GM19023 (cell line): ENCODE results near the gene TMC8.

ENCODE experiments used
- ATAC-seq: cut with Tn5 transposase; IDR thresholded peaks from one replicate; pipeline ENCODE4 v1.9.1; 2021; ENCODE audit warnings: mild to moderate bottlenecking, moderate library complexity; ENCODE audit not compliant: unreplicated experiment

The TMC8 gene

DNA sequence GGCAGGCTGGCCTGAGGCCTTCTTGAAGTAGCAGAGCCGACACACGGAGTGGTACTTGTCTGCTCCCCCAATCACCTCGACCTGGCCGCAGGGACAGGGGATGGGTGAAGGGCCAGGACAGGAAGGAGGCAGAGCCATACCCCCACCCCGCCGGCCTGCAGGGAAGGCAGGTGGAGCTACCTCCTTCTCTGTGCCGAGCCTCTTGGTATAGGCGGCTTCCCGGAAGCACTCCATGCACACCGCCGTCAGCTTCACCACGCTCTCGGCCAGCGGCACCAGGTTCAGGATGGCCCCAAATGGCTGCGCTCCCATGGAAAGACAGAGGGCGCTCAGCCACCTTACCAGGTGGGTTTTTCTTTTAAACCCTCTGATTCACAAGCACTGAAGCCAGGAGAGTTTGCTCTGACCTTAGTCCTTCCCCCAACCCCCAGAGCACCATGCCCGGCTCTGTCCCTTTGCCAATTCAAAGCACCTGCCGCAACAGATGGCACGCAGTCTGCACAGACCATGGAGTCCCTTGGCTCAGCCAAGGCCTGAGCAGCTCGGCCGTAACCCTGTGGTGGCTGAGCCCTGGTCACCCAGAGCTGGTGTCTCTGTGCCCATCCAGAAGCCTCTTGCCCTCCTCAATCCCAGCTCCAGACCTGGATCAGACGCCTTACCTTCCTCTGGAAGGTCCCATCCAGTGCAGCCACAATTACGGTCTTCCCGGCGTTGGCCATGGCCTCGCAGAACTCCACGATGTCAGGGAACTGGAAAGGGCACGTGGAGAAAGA lies 44.5 kb downstream of the TMC8 start:
- ATAC-seq, result no peak

DNA sequence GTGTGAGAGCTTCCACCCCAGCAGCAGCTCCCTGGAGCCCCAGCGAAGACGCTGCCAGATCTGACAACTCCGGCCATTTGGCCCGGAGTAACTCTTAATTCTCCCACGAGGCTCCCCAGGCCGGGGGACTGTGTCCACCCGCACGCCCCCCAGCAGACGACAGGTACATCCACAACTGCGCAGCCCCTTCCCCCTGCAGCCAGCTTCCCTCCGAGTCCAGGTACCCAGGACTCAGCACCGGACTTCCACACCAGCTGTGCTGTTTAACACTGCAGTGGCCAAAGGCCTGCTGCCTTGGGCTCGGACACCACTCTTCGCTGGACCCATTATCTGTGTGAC lies 45.0 kb downstream of the TMC8 start:
- no peak for ATAC-seq

GRCh38 chr17:78176548-78177025 lies 46.0 kb downstream of the TMC8 start:
- ATAC-seq, result no peak

DNA sequence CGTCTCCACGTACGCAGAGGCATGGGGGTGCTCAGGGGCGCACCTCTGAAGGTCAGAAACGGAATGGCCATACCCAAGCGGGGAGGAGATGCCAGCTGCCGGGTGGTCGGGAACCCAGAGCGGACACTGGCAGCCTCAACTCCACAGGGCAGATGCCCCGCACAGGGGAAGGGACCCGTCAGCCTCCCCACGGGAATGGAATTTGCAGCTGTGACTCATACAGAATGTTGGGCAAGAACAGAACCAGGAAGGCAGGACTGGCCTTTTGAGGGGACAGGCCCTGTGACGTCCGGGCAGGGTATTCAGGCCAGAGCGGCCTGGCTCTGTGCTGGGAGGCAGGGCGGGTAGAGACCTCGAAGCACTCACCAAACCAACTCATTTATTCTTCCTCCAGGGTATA lies 48.8 kb downstream of the TMC8 start:
- no peak for ATAC-seq

GRCh38 chr17:78180083-78180482 lies 49.5 kb downstream of the TMC8 start:
- ATAC-seq, result no peak

- ATAC-seq, result no peak
Observed at GRCh38 chr17:78180508-78180907, 49.9 kb downstream of the TMC8 start.

DNA sequence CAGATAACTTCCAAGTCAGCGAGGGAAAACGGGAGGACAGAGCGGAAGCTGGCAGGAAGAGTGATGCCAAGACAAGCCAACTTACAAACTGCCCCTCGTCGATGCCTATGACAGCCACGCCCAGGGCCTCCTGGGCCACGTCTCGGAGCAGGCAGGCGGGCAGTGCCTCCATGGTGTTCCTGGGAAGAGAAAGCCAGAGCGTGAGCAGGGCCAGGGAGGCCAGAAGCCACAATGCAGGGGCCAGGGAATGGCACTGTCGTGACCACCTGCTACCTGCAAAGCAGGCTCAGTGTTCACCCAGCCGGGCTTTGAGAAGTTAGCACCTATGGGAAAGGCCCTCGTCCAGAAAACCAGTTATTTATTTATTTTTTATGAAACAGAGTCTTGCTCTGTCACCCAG lies 51.9 kb downstream of the TMC8 start:
- no peak for ATAC-seq

DNA sequence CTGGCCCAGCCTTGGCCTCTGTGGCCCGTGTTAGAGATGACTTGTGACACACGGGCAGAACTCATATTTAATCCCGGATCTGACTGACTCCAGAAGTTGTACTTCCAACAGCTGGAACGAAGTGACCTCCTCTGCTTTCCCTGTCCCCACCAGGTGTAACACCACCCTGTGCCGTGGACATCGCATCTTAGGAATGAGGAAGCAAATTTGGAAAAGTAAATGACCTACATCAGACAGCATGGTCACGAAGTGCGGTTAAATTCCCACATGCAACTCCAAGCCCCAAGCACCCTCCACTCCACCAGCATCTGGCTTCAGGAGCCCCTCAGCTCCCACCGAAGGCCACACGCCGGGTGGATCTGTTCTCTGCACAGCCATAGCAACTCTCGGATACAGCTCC lies 53.3 kb downstream of the TMC8 start:
- no peak for ATAC-seq

DNA sequence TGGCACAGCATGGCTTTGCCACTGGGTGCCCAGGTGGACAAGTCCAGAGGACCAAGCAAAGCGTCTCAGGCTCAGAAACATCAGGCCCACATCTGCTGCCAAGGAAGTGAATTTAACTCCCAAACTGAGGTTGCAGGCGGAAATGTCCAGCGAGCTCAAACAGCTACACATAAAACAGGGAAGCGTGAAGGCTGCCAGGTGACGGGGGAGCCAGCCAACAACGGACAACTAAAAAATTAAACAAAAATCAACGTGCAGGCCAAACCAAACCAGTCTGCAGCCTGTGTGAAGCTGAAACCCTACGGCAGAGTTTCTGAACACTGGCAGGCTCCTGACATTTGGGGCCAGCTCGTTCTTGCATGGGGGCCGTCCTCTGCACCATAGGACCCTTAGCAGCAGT lies 53.8 kb downstream of the TMC8 start:
- ATAC-seq, result no peak

DNA sequence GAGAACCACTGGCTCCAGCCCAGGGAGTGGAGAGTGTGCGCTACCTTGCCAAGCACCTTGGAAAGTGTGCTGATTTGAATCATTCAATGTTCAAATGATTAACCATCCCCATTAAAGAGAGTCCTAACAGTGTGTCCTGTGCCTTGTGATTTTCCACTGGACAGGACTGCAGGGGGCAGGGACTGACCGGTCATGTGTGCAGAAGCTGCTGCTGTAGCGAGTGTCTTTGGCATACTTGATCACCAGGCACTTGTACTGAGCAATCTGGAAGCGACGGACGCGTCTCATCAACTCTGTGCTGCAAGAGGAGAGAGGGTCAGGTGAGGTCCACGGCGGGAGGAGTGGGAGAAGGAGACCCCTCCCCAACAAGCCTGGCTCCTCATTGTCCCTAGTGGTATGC lies 54.3 kb downstream of the TMC8 start:
- ATAC-seq, result no peak

GRCh38 chr17:78185981-78186691 lies 55.6 kb downstream of the TMC8 start:
- ATAC-seq, result no peak

GRCh38 chr17:78186692-78187595 lies 56.4 kb downstream of the TMC8 start, which contains the start of the genes AFMID and TK1:
AFMID (plus strand) TSS chr17:78187362; CDS start chr17:78187371, 9 bp downstream.
TK1 (minus strand) TSS chr17:78187052; CDS start chr17:78186994, 58 bp downstream.
- peak; percentile 93 for ATAC-seq
